Transverse colon (tissue), 4 donors: Measurements from ENCODE around the gene TRIM37. TPM values are rescaled to one million over a fixed set of nuclear protein-coding genes. Genes with fewer than 3 reads are reported as not detected.

Source experiments
- DNase-seq: peaks from one replicate; pipeline ENCODE4 v3.0.0-alpha.2; 2019
- H3K27ac ChIP-seq, 4 donors: fragments of 200-600 bp; sonication (generic); 2 replicates each; pipeline ENCODE4 v1.5.1; 2016 to 2018; ENCODE audit warnings: inconsistent platforms in 4 of 4
- H3K27me3 ChIP-seq: fragments of 200-600 bp; sonication (generic); 2 replicates; pipeline ENCODE4 v1.5.1; 2017; ENCODE audit warnings: inconsistent platforms
- H3K36me3 ChIP-seq, 4 donors: fragments of 200-600 bp; sonication (generic); 2 replicates each; pipeline ENCODE4 v1.5.1; 2017 to 2019; ENCODE audit warnings: inconsistent platforms in 4 of 4
- H3K4me1 ChIP-seq, 4 donors: fragments of 200-600 bp; sonication (generic); 2 replicates each; pipeline ENCODE4 v1.5.1; 2017 to 2020; ENCODE audit warnings: inconsistent platforms in 4 of 4
- H3K4me3 ChIP-seq, 4 donors: fragments of 200-600 bp; sonication (generic); 1 replicate in 1 of 4; 2 replicates in 3 of 4; pipeline versions ENCODE4 v1.5.1 to v1.6.1; 2017 to 2019; ENCODE audit warnings: inconsistent platforms in 4 of 4
- H3K9me3 ChIP-seq, 2 donors: fragments of 200-600 bp; sonication (generic); 2 replicates each; pipeline ENCODE4 v1.5.1; 2017 to 2019; ENCODE audit warnings: inconsistent platforms in 2 of 2
- EP300 ChIP-seq: sonication (generic); formaldehyde crosslinking; IDR thresholded peaks from one replicate; pipeline ENCODE4 v1.6.1; 2017; ENCODE audit warnings: antibody characterized with exemption, low read depth
- POLR2A ChIP-seq: fragments of 450-650 bp; IDR thresholded peaks from one replicate; pipeline ENCODE4 v1.6.1; 2016; ENCODE audit warnings: antibody characterized with exemption, mild to moderate bottlenecking, moderate library complexity
- POLR2AphosphoS5 ChIP-seq, 3 donors: sonication (generic); formaldehyde crosslinking; IDR thresholded peaks; one replicate each; pipeline ENCODE4 v1.6.1; 2016; ENCODE audit warnings: antibody characterized with exemption in 3 of 3
- WGBS, 2 donors: methylation state at CpG; one replicate each; pipeline ENCODE4 v1.1.5; 2018; ENCODE audit warnings: low coverage in 1 of 2; 5-methylcytosine and 5-hydroxymethylcytosine counted together
- in situ Hi-C, 4 donors: fragments of 200-750 bp; cut with MboI; loops; one replicate each; pipeline versions ENCODE4 v1.15.0 to v1.15.1; 2017; ENCODE audit warnings: low sequenced_read_pairs in 3 of 4, low pct_ligation_motif_present in 1 of 4, low pct_unique_long_range_greater_than_20kb in 1 of 4
- intact Hi-C: fragments of 100-400 bp; cut with DNase I; formaldehyde crosslinking; loops from one replicate; pipeline ENCODE4 v1.15.1; 2023; ENCODE audit warnings: low total_unique reads
- total RNA-seq, 4 donors: library from RNA; depleted of rRNA; stranded (reverse); fragments of >200 nt; gene quantifications; one replicate each; pipeline ENCODE4 v1.1.0, GENCODE V29; 2016
- TF ChIP-seq, protein P1 (sequence below), 5 experiments: fragments of 200-600 bp in 3 of 5; fragments of 450-650 bp in 2 of 5; sonication (generic) in 3 of 5; IDR thresholded peaks; 1 replicate in 2 of 5; 2 replicates in 3 of 5; pipeline ENCODE4 v1.5.1; 2016 to 2017; ENCODE audit warnings: antibody characterized with exemption in 5 of 5, inconsistent platforms in 3 of 5, mild to moderate bottlenecking in 2 of 5, moderate library complexity in 1 of 5

TRIM37 gene
- total RNA-seq, 4 donors from 2014 or later: 2.2 to 18.3 (median 14.7) TPM

DNA sequence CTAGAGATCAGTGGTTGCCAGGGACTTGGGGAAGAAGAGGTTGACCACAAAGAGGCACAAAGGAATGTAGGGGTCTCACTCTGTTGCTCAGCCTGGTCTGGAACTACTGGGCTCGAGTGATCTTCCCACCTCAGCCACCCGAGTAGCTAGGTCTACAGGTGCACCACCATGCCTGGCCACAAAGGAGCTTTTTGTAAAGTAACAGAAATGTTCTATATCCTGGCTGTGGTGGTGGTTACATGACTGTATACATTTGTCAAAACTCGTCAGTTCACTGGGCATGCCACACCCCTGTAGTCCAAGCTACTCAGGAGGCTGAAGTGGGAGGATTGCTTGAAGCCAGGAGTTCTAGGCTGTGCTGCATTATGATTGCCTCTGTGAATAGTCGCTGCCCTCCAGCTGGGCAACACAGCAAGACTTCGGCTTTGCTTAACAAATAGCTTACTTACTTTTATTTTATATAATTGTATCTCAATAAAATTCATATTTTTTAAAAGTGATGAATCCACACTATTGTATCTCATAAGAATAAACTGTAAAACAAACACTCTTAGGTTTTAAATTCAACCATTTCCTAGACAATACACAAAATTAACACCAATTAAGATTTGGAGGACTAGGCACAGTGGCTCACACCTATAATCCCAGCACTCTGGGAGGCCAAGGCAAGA is 43.3 kb upstream of the TRIM37 start:
- Histone ChIP-seq H3K4me3 (no peak overlapping the region), H3K27me3 (no peaks in the 10 kb centered on the region), H3K4me1 (peaks cover 10 to 25% (median 10%) of the 10 kb centered on the region in 4 donors), H3K9me3 (no peaks in the 10 kb centered on the region), H3K27ac (no peak overlapping the region), H3K36me3 (no peaks in the 10 kb centered on the region)
- TF ChIP-seq POLR2A (no peak), POLR2AphosphoS5 (IDR thresholded peaks at IDR 0.05) (no peak), EP300 (no peak)
- TF ChIP-seq, protein P1, sequence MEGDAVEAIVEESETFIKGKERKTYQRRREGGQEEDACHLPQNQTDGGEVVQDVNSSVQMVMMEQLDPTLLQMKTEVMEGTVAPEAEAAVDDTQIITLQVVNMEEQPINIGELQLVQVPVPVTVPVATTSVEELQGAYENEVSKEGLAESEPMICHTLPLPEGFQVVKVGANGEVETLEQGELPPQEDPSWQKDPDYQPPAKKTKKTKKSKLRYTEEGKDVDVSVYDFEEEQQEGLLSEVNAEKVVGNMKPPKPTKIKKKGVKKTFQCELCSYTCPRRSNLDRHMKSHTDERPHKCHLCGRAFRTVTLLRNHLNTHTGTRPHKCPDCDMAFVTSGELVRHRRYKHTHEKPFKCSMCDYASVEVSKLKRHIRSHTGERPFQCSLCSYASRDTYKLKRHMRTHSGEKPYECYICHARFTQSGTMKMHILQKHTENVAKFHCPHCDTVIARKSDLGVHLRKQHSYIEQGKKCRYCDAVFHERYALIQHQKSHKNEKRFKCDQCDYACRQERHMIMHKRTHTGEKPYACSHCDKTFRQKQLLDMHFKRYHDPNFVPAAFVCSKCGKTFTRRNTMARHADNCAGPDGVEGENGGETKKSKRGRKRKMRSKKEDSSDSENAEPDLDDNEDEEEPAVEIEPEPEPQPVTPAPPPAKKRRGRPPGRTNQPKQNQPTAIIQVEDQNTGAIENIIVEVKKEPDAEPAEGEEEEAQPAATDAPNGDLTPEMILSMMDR (IDR thresholded peaks at IDR 0.05): no peak
- intact Hi-C loops: loop anchor here (10.0 kb wide), 1 partner anchor 45 kb away; the partner anchor contains the start of gene TRIM37
- no peak for DNase-seq
- WGBS, 2 donors: 85 to 90% methylated on average over 3 to 5 of the region's 5 CpGs
- in situ Hi-C loops: no loop called here

DNA sequence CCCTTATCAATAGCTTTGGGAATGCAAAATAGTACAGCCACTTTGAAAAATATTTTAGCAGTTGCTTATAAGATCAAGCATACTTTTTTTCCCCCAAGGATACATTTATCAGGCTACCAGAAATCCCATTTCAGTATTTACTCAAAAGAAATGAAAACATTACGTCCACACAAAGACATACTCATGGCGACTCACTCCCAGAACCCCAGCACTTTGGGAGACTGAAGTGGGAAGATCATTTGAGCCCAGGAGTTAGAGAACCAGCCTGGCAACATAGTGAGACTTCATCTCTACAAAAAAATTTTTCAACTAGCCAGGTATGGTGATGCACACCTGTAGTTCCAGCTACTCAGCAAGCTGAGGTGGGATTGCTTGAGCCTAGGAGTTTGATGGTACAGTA is 42.4 kb upstream of the TRIM37 start:
- no peak for TF ChIP-seq POLR2AphosphoS5 (IDR thresholded peaks at IDR 0.05)
- no peak for TF ChIP-seq POLR2A
- TF ChIP-seq EP300: no peak
- TF ChIP-seq, protein P1 (IDR thresholded peaks at IDR 0.05): no peak
- WGBS, 2 donors: 85 to 93% methylated on average over 2 of the region's 2 CpGs
- Histone ChIP-seq H3K4me3 (no peak overlapping the region), H3K9me3 (no peaks in the 10 kb centered on the region), H3K27me3 (no peaks in the 10 kb centered on the region), H3K36me3 (no peaks in the 10 kb centered on the region), H3K4me1 (peaks cover 10 to 25% (median 10%) of the 10 kb centered on the region in 4 donors), H3K27ac (no peak overlapping the region)
- DNase-seq: no peak
- intact Hi-C loops (no loop called here), in situ Hi-C loops (no loop called here)

DNA sequence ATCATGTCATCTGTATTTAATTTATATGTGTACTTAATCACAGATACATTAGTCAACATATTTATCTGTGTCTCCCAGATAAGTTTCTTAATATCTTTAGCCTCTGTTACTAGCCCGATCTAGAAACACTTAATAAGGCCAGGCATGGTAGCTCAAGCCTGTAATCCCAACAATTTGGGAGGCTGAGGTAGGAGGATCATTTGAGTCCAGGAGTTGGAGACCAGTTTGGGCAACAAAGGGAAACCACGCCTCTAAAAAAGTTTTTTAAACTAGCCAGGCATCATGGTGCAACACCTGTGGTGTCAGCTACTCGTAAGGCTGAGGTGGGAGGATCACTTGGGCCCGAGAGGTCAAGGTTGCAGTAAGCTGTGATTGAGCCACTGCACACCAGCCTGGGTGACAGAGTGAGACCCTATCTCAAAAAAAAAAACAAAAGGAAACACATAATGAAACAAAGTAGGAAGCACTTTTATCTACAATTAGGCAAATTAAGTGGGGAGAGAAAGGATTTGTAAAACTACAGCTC is 39.0 kb upstream of the TRIM37 start:
- in situ Hi-C loops (no loop called here), intact Hi-C loops (no loop called here)
- Histone ChIP-seq H3K4me3 (no peak overlapping the region), H3K27ac (no peak overlapping the region), H3K36me3 (no peaks in the 10 kb centered on the region), H3K27me3 (no peaks in the 10 kb centered on the region), H3K9me3 (no peaks in the 10 kb centered on the region), H3K4me1 (peaks cover 0 to 3% (median 0%) of the 10 kb centered on the region in 4 donors)
- DNase-seq: no peak
- 83 to 93% methylated on average over 1 to 4 of the region's 4 CpGs for WGBS, 2 donors
- TF ChIP-seq EP300 (no peak), POLR2AphosphoS5 (IDR thresholded peaks at IDR 0.05) (no peak), POLR2A (no peak)
- TF ChIP-seq, protein P1 (IDR thresholded peaks at IDR 0.05): no peak

DNA sequence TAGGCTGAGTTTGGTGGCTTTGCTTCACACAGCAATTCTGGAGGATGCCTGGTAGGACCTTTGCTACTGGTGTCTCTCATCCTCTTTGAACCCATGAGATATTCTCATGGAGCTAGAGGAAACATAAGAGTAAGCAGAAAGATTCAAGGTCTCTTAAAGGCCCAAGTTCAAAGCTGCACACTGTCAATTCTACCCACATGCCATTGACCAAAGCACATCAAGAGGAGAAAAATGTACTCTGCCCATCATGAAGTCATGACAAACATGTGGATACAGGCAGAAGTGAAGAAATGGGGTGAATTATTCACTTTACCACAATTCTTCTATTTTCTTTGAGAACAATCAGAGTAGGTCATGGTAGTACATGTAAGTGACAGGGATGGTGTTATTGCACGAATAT is 35.2 kb upstream of the TRIM37 start:
- in situ Hi-C loops (no loop called here), intact Hi-C loops (no loop called here)
- H3K27me3 ChIP-seq: no peaks in the 10 kb centered on the region
- H3K9me3 ChIP-seq: no peaks in the 10 kb centered on the region
- H3K36me3 ChIP-seq: no peaks in the 10 kb centered on the region
- WGBS, 2 donors: 93 to 100% methylated on average over 1 of the region's 1 CpG
- H3K4me1 ChIP-seq: no peaks in the 10 kb centered on the region
- TF ChIP-seq POLR2A (no peak), POLR2AphosphoS5 (IDR thresholded peaks at IDR 0.05) (no peak)
- TF ChIP-seq, protein P1 (IDR thresholded peaks at IDR 0.05): no peak
- no peak overlapping the region for H3K4me3 ChIP-seq
- DNase-seq: no peak
- no peak overlapping the region for H3K27ac ChIP-seq
